A549 treated with CORT108297 at 1 μM for 4 hours (cell line): ENCODE measurements around the gene RNF169. TPM values are rescaled to one million over a fixed set of nuclear protein-coding genes. Genes with fewer than 3 reads are reported as not detected.

ENCODE experiments used
- total RNA-seq: library from RNA; stranded (reverse); fragments of 200-300 nt; extraction: Qiagen RNA extraction; gene quantifications from 5 replicates; pipeline ENCODE4 v1.2.3, GENCODE V29; 2022

The RNF169 gene, protein sequence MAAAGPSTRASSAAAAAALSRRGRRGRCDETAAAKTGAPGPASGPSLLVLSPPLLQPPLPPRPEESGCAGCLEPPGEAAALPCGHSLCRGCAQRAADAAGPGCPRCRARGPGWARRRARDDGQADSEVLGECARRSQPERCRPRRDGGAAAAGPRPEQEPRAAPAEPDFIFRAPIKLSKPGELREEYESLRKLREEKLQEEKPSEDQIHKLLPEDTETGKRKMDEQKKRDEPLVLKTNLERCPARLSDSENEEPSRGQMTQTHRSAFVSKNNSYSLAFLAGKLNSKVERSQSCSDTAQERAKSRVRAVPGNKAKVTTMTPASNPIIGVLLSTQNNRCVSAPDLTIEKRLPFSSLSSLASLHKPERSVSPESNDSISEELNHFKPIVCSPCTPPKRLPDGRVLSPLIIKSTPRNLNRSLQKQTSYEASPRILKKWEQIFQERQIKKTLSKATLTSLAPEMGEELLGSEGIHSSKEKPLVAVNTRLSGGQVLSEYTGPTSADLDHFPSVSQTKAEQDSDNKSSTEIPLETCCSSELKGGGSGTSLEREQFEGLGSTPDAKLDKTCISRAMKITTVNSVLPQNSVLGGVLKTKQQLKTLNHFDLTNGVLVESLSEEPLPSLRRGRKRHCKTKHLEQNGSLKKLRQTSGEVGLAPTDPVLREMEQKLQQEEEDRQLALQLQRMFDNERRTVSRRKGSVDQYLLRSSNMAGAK
- 3.8 to 6.5 TPM (median 4.8 TPM) in 5 replicates for total RNA-seq

DNA sequence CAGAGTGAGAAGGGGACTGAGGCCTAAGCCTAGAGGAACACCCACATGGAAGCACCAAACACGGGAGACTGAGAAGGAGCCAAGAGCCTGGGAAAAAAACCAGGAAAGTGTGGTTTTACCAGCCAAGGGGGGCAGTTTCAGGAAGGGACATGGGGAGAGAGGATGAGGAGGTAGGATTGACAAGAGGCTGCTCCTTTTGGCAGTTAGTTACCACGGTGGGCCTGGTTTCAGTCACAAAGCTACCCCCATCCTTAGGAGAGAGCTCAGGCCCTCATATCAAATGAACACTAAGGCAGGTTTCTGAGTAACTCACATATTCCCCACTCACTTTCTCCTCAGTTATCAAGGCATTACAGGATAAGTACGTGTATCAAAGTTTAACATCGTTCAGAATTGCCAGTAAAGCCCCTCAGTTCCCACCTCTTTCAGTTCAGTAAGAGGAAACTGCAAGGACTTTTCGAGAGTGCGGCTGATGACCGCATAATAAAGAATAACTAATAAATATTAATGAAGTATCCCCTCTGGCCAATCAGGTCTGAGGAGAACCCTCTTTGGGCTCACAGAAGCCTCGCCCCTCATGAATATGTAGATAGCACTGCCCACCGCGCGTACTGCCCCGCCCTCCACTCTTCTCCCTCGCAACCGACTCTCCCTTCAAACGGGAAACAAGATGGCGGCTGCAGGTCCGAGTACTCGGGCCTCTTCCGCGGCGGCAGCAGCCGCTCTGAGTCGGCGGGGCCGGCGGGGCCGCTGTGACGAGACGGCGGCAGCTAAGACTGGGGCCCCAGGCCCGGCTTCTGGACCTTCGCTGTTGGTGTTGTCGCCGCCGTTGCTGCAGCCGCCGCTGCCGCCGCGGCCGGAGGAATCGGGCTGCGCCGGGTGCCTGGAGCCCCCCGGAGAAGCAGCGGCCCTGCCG lies at the start of gene RNF169:
Gene RNF169 (plus strand): TSS at position 639 of the 916 bp plus-strand sequence. CDS start 32 bp downstream, at position 671.

DNA sequence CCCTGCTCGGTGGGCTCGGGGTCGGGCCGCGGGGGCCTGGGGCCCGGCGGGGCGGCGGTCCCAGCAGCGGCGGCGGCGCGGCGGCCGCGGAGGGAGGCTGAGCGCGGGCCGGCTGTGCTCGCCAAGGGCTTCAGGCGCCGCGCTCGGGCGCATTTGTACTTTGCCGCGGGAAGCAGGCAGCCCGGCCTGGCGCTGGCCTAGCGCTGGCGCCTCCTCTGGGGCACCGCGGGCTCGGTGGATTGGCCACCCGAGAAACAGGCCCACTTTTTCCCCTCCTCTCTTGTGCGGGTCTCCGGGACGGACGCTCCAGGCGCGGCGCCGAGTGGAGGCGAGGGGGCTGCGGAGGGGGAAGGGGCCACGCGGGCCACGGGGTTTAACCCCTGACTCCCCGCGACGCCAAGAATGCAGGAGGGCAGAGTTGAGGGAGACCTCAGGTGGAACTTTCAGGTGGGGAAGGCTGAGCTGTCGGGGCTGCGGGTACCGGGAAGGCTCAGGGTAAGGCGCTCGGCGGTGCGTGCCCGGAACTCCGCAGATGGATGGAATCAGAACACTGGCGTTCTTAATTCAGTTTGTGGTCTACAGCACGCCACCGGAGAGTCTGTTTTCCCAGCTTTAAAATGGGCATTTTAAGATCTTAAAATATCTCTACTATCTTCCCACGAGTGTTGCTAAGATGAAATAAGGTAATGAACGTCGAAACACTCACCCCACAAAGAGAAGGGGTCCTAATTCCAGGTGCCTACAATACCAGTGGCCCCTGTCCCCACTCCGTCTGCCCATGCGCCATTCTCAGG lies 17.2 kb upstream of the RNF169 start, which contains the start of gene CHRDL2:
Gene CHRDL2 (minus strand): TSS at position 126 of the 794 bp plus-strand sequence. CDS start 538 bp downstream, outside the sequence.

Other genes with a start within 250 kb of the RNF169 start
- 14.6 to 19.0 TPM (median 17.7 TPM) in 5 replicates for gene POLD3, start 156.3 kb upstream of the RNF169 start, total RNA-seq
- gene CHRDL2, start 17.4 kb upstream of the RNF169 start, total RNA-seq: 3.0 to 5.2 TPM (median 4.0 TPM) in 5 replicates
- 4.4 to 5.8 TPM (median 5.3 TPM) in 5 replicates for gene XRRA1, start 200.2 kb downstream of the RNF169 start, total RNA-seq
- 235 to 416 TPM (median 246 TPM) in 5 replicates for gene SPCS2, start 200.4 kb downstream of the RNF169 start, total RNA-seq
- 3.6 to 4.4 TPM (median 4.0 TPM) in 5 replicates for gene NEU3, start 240.1 kb downstream of the RNF169 start, total RNA-seq